Keratinocyte (primary cell): ENCODE results near the gene PERCC1.

Experiments used
- EZH2 ChIP-seq: IDR thresholded peaks from one replicate; pipeline ENCODE4 v1.6.1; 2012; ENCODE audit warnings: inconsistent platforms, mild to moderate bottlenecking, low read length, moderate library complexity
- TF ChIP-seq, protein P1 (sequence below), 3 experiments: IDR thresholded peaks in 1 of 3; conservative IDR thresholded peaks in 1 of 3; optimal IDR thresholded peaks in 1 of 3; 2 replicates in 2 of 3; 3 replicates in 1 of 3; pipeline versions ENCODE3 to v1.5.1; 2011; ENCODE audit warnings: low read length in 3 of 3, mild to moderate bottlenecking in 3 of 3, moderate library complexity in 2 of 3, control low read depth in 1 of 3, inconsistent platforms in 1 of 3; ENCODE audit not compliant: insufficient read depth in 2 of 3; ENCODE audit errors: extremely low read depth in 1 of 3

DNA sequence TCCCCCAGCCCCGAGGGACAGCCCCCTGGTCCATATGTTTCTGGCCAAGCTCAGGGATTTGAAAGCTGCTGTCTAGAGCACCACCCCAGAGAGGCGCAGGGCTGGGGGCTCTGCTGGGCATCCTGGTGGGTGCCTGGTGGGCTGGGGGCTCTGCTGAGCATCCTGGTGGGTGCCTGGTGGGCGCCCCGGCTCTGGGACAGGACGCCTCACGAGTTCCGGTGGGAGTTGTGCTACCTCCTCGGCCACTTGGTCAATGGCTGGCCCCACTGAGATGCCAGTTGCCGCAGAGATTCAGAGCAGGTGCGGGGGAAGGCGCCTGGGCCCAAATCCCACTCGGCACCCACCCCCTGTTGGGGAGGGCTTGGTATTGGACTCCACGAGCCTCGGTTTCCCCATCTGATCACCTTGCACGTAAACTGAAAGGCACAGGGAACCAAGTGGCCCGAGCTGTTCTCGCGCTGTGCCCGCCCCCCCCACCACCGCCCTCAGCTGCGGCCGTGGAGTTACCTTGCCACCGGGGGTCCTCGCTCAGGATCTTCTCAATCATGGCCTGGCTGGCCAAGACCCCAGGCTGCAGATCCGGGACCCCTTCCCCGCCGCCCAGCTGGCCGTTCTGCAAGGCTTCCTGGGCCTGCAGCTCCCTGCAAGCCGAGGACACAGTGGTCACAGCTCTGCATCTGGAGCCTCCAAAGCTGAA is 29.7 kb upstream of the PERCC1 start:
- TF ChIP-seq, protein P1, sequence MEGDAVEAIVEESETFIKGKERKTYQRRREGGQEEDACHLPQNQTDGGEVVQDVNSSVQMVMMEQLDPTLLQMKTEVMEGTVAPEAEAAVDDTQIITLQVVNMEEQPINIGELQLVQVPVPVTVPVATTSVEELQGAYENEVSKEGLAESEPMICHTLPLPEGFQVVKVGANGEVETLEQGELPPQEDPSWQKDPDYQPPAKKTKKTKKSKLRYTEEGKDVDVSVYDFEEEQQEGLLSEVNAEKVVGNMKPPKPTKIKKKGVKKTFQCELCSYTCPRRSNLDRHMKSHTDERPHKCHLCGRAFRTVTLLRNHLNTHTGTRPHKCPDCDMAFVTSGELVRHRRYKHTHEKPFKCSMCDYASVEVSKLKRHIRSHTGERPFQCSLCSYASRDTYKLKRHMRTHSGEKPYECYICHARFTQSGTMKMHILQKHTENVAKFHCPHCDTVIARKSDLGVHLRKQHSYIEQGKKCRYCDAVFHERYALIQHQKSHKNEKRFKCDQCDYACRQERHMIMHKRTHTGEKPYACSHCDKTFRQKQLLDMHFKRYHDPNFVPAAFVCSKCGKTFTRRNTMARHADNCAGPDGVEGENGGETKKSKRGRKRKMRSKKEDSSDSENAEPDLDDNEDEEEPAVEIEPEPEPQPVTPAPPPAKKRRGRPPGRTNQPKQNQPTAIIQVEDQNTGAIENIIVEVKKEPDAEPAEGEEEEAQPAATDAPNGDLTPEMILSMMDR (optimal IDR thresholded peaks at IDR 0.05 in 1 of 3, IDR thresholded peaks at IDR 0.05 in 1 of 3, conservative IDR thresholded peaks at IDR 0.05 in 1 of 3; ENCODE audit: extremely low read depth in 1 of 3, insufficient read depth in 2 of 3, low read length in 3 of 3): no peak
- TF ChIP-seq EZH2: no peak
